Measurements from ENCODE around the gene FGF14.

GRCh38 chr13:102280366-102280765, 121.5 kb downstream of the FGF14 start:
- TF ChIP-seq GATA2 (IDR thresholded peaks at IDR 0.05; ENCODE audit: low read depth, low read length) (no peak), GATA3 (IDR thresholded peaks at IDR 0.05; ENCODE audit: low read depth, low read length) (no peak)
